ENCODE measurements around the gene B4GAT1.

- TF ChIP-seq CTCF (IDR thresholded peaks at IDR 0.05; ENCODE audit: insufficient read depth, low read depth, low read length) (no peak), EZH2 (IDR thresholded peaks at IDR 0.05; ENCODE audit: insufficient read depth, low read length) (no peak)
These were observed 21.1 kb upstream of the B4GAT1 start for GRCh38 chr11:66368484-66368883.

Data from astrocyte (in vitro differentiated cells and primary cell).